ENCODE data around the gene AP2A2. TPM values are rescaled to one million over a fixed set of nuclear protein-coding genes. Genes with fewer than 3 reads are reported as not detected.

Gene AP2A2
- total and polyA plus RNA-seq, 5 donors from 2014 or later, result 6.2 to 85.9 (median 7.5) TPM

- H3K4me3 ChIP-seq (ENCODE audit: low read depth, low read length), result no peak overlapping the region
- H3K9me3 Mint-ChIP-seq, result peaks cover 0 to 4% (median 0%) of the 10 kb centered on the region in 7 donors
- no peaks in the 10 kb centered on the region for H3K27me3 ChIP-seq (ENCODE audit: control insufficient read depth, insufficient read depth, low read length)
- peaks cover 14% of the 10 kb centered on the region for H3K36me3 ChIP-seq (ENCODE audit: control insufficient read depth, insufficient read depth, low read length)
- ATAC-seq (ENCODE audit: low read depth in 2 of 2) (no peak), DNase-seq (no peak)
- H3K9me3 ChIP-seq (ENCODE audit: control insufficient read depth in 2 of 2, low read length in 2 of 2), result peaks cover 9 to 15% of the 10 kb centered on the region in 2 experiments
- no peak overlapping the region for H3K27ac Mint-ChIP-seq
- peaks cover 17 to 40% (median 27%) of the 10 kb centered on the region in 4 donors for H3K4me1 Mint-ChIP-seq
- no peak overlapping the region for H3K27ac ChIP-seq (ENCODE audit: insufficient read depth, low read length, poor library complexity, severe bottlenecking)
- no peak overlapping the region for H3K4me3 Mint-ChIP-seq
- peaks cover 12% of the 10 kb centered on the region for H3K36me3 Mint-ChIP-seq
- H3K27me3 Mint-ChIP-seq, result no peaks in the 10 kb centered on the region
- H3K4me1 ChIP-seq (ENCODE audit: control insufficient read depth, insufficient read depth, low read length, poor library complexity, severe bottlenecking), result no peaks in the 10 kb centered on the region
Measured at GRCh38 chr11:953512-953911, 27.8 kb downstream of the AP2A2 start.

- peaks cover 12% of the 10 kb centered on the region for H3K36me3 Mint-ChIP-seq
- H3K4me1 Mint-ChIP-seq, result peaks cover 17 to 40% (median 29%) of the 10 kb centered on the region in 4 donors
- Histone ChIP-seq H3K4me3 (ENCODE audit: low read depth, low read length) (no peak overlapping the region), H3K27me3 (ENCODE audit: control insufficient read depth, insufficient read depth, low read length) (no peaks in the 10 kb centered on the region), H3K36me3 (ENCODE audit: control insufficient read depth, insufficient read depth, low read length) (peaks cover 15% of the 10 kb centered on the region), H3K9me3 (ENCODE audit: control insufficient read depth in 2 of 2, low read length in 2 of 2) (peaks cover 4% of the 10 kb centered on the region in 2 experiments), H3K4me1 (ENCODE audit: control insufficient read depth, insufficient read depth, low read length, poor library complexity, severe bottlenecking) (no peaks in the 10 kb centered on the region), H3K27ac (ENCODE audit: insufficient read depth, low read length, poor library complexity, severe bottlenecking) (no peak overlapping the region)
- no peak overlapping the region for H3K4me3 Mint-ChIP-seq
- ATAC-seq (ENCODE audit: low read depth in 2 of 2) (no peak), DNase-seq (no peak)
- H3K27me3 Mint-ChIP-seq, result no peaks in the 10 kb centered on the region
- H3K27ac Mint-ChIP-seq, result peak overlapping the region; percentile 25 to 70 (median 68)
- H3K9me3 Mint-ChIP-seq, result peaks cover 0 to 4% (median 0%) of the 10 kb centered on the region in 7 donors
Measured at GRCh38 chr11:954392-955153, 28.9 kb downstream of the AP2A2 start.

- H3K27ac Mint-ChIP-seq, result peak overlapping the region in 2 of 3 donors; percentile 66 to 83
- no peaks in the 10 kb centered on the region for H3K9me3 Mint-ChIP-seq
- H3K4me3 ChIP-seq (ENCODE audit: low read depth, low read length), result no peak overlapping the region
- no peaks in the 10 kb centered on the region for H3K27me3 Mint-ChIP-seq
- no peak overlapping the region for H3K4me3 Mint-ChIP-seq
- DNase-seq (no peak), ATAC-seq (ENCODE audit: low read depth in 2 of 2) (no peak)
- peaks cover 20% of the 10 kb centered on the region for H3K36me3 ChIP-seq (ENCODE audit: control insufficient read depth, insufficient read depth, low read length)
- no peak overlapping the region for H3K27ac ChIP-seq (ENCODE audit: insufficient read depth, low read length, poor library complexity, severe bottlenecking)
- no peaks in the 10 kb centered on the region for H3K27me3 ChIP-seq (ENCODE audit: control insufficient read depth, insufficient read depth, low read length)
- peaks cover 13 to 40% (median 29%) of the 10 kb centered on the region in 4 donors for H3K4me1 Mint-ChIP-seq
- no peaks in the 10 kb centered on the region for H3K9me3 ChIP-seq (ENCODE audit: control insufficient read depth in 2 of 2, low read length in 2 of 2)
- H3K36me3 Mint-ChIP-seq, result peaks cover 7% of the 10 kb centered on the region
- H3K4me1 ChIP-seq (ENCODE audit: control insufficient read depth, insufficient read depth, low read length, poor library complexity, severe bottlenecking), result no peaks in the 10 kb centered on the region
Measured at GRCh38 chr11:955154-956063, 29.7 kb downstream of the AP2A2 start.

GRCh38 chr11:957212-957920, 31.7 kb downstream of the AP2A2 start:
- Mint-ChIP-seq H3K4me3 (no peak overlapping the region), H3K9me3 (no peaks in the 10 kb centered on the region), H3K27ac (peak overlapping the region in 1 of 3 donors; percentile 26), H3K4me1 (peaks cover 13 to 37% (median 28%) of the 10 kb centered on the region in 4 donors), H3K27me3 (no peaks in the 10 kb centered on the region), H3K36me3 (peaks cover 7% of the 10 kb centered on the region)
- Histone ChIP-seq H3K27me3 (ENCODE audit: control insufficient read depth, insufficient read depth, low read length) (no peaks in the 10 kb centered on the region), H3K4me1 (ENCODE audit: control insufficient read depth, insufficient read depth, low read length, poor library complexity, severe bottlenecking) (no peaks in the 10 kb centered on the region), H3K4me3 (ENCODE audit: low read depth, low read length) (no peak overlapping the region), H3K9me3 (ENCODE audit: control insufficient read depth in 2 of 2, low read length in 2 of 2) (no peaks in the 10 kb centered on the region), H3K27ac (ENCODE audit: insufficient read depth, low read length, poor library complexity, severe bottlenecking) (no peak overlapping the region), H3K36me3 (ENCODE audit: control insufficient read depth, insufficient read depth, low read length) (peaks cover 30% of the 10 kb centered on the region)
- DNase-seq (no peak), ATAC-seq (ENCODE audit: low read depth in 2 of 2) (no peak)

- H3K9me3 ChIP-seq (ENCODE audit: control insufficient read depth in 2 of 2, low read length in 2 of 2), result no peaks in the 10 kb centered on the region
- no peak overlapping the region for H3K27ac ChIP-seq (ENCODE audit: insufficient read depth, low read length, poor library complexity, severe bottlenecking)
- peaks cover 13 to 33% (median 26%) of the 10 kb centered on the region in 4 donors for H3K4me1 Mint-ChIP-seq
- no peak overlapping the region for H3K4me3 ChIP-seq (ENCODE audit: low read depth, low read length)
- no peak for DNase-seq
- H3K27me3 Mint-ChIP-seq, result no peaks in the 10 kb centered on the region
- H3K27me3 ChIP-seq (ENCODE audit: control insufficient read depth, insufficient read depth, low read length), result no peaks in the 10 kb centered on the region
- no peaks in the 10 kb centered on the region for H3K4me1 ChIP-seq (ENCODE audit: control insufficient read depth, insufficient read depth, low read length, poor library complexity, severe bottlenecking)
- H3K36me3 Mint-ChIP-seq, result peaks cover 7% of the 10 kb centered on the region
- peaks cover 35% of the 10 kb centered on the region for H3K36me3 ChIP-seq (ENCODE audit: control insufficient read depth, insufficient read depth, low read length)
- no peaks in the 10 kb centered on the region for H3K9me3 Mint-ChIP-seq
- no peak overlapping the region for H3K4me3 Mint-ChIP-seq
- no peak for ATAC-seq (ENCODE audit: low read depth in 2 of 2)
- H3K27ac Mint-ChIP-seq, result peak overlapping the region in 1 of 3 donors; percentile 26
Measured at GRCh38 chr11:958101-958500, 32.4 kb downstream of the AP2A2 start.

GRCh38 chr11:959027-959426, 33.4 kb downstream of the AP2A2 start:
- H3K4me3 ChIP-seq (ENCODE audit: low read depth, low read length), result no peak overlapping the region
- no peaks in the 10 kb centered on the region for H3K4me1 ChIP-seq (ENCODE audit: control insufficient read depth, insufficient read depth, low read length, poor library complexity, severe bottlenecking)
- Mint-ChIP-seq H3K27ac (peak overlapping the region in 1 of 3 donors; percentile 9), H3K4me3 (no peak overlapping the region), H3K36me3 (peaks cover 13% of the 10 kb centered on the region), H3K4me1 (peaks cover 12 to 31% (median 24%) of the 10 kb centered on the region in 4 donors), H3K27me3 (no peaks in the 10 kb centered on the region), H3K9me3 (peaks cover 0 to 2% (median 0%) of the 10 kb centered on the region in 7 donors)
- ATAC-seq (ENCODE audit: low read depth in 2 of 2) (no peak), DNase-seq (no peak)
- no peaks in the 10 kb centered on the region for H3K27me3 ChIP-seq (ENCODE audit: control insufficient read depth, insufficient read depth, low read length)
- H3K36me3 ChIP-seq (ENCODE audit: control insufficient read depth, insufficient read depth, low read length), result peaks cover 42% of the 10 kb centered on the region
- no peaks in the 10 kb centered on the region for H3K9me3 ChIP-seq (ENCODE audit: control insufficient read depth in 2 of 2, low read length in 2 of 2)
- no peak overlapping the region for H3K27ac ChIP-seq (ENCODE audit: insufficient read depth, low read length, poor library complexity, severe bottlenecking)

GRCh38 chr11:959608-960007, 33.9 kb downstream of the AP2A2 start:
- peaks cover 0 to 2% (median 0%) of the 10 kb centered on the region in 7 donors for H3K9me3 Mint-ChIP-seq
- peaks cover 48% of the 10 kb centered on the region for H3K36me3 ChIP-seq (ENCODE audit: control insufficient read depth, insufficient read depth, low read length)
- DNase-seq, result no peak
- no peaks in the 10 kb centered on the region for H3K4me1 ChIP-seq (ENCODE audit: control insufficient read depth, insufficient read depth, low read length, poor library complexity, severe bottlenecking)
- no peak overlapping the region for H3K27ac Mint-ChIP-seq
- H3K27me3 Mint-ChIP-seq, result no peaks in the 10 kb centered on the region
- H3K27ac ChIP-seq (ENCODE audit: insufficient read depth, low read length, poor library complexity, severe bottlenecking), result no peak overlapping the region
- no peaks in the 10 kb centered on the region for H3K27me3 ChIP-seq (ENCODE audit: control insufficient read depth, insufficient read depth, low read length)
- H3K4me3 ChIP-seq (ENCODE audit: low read depth, low read length), result no peak overlapping the region
- H3K9me3 ChIP-seq (ENCODE audit: control insufficient read depth in 2 of 2, low read length in 2 of 2), result no peaks in the 10 kb centered on the region
- ATAC-seq (ENCODE audit: low read depth in 2 of 2), result no peak
- peaks cover 18% of the 10 kb centered on the region for H3K36me3 Mint-ChIP-seq
- no peak overlapping the region for H3K4me3 Mint-ChIP-seq
- peaks cover 6 to 25% (median 22%) of the 10 kb centered on the region in 4 donors for H3K4me1 Mint-ChIP-seq
